Cardiac septum (tissue), 1 donor: ENCODE results near the gene ABHD14A. TPM values are rescaled to one million over a fixed set of nuclear protein-coding genes. Genes with fewer than 3 reads are reported as not detected.

Experiments
- DNase-seq: peaks from one replicate; pipeline ENCODE4 v3.0.0-alpha.2; 2020; ENCODE audit warnings: low spot score
- intact Hi-C: fragments of 100-400 bp; cut with DNase I; formaldehyde crosslinking; loops from one replicate; pipeline ENCODE4 v1.14.0; 2022
- total RNA-seq: library from RNA; stranded (reverse); fragmentation: NEBNext Ultra II Directional; extraction: Animal tissue kit (Norgen Biotek cat#: 25700); gene quantifications from one replicate; pipeline ENCODE4 v1.2.1, GENCODE V29; 2021
- donor health status: DM: no; HTN: no; CAD: no.

ABHD14A gene
- total RNA-seq, 1 donor from 2014 or later, result 12.5 TPM

DNA sequence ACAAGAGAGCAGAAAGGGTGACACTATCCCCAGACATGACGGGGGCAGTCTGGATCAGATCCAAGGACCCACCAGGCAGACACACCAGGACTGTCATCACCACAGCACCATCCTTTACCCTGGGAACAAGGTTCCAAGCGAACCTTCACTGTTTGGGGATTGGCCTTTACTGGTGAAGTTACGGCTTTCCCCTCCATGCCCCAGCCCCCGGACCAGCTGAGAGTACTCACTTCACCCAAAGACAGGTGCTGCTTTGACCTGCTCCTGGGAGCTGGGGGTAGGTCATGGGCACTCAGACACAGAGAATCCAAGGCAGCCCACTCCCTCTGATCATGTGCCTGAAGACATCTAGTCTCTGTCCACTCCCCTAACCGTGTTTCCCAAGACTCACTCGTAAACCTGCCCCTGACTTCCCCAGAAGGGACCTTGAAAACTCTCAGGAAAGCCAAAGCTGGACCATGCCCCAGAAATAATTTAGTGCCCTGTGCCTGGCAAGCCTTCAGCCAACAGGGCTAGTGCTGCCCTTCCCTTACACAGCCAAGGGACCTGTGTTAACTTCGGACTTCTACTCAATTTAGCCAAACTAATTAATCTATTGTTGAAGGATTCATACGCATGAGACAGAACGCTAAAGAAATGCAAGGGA is 36.0 kb upstream of the ABHD14A start:
- DNase-seq, result peak; percentile 47
- intact Hi-C loops, result no loop called here

DNA sequence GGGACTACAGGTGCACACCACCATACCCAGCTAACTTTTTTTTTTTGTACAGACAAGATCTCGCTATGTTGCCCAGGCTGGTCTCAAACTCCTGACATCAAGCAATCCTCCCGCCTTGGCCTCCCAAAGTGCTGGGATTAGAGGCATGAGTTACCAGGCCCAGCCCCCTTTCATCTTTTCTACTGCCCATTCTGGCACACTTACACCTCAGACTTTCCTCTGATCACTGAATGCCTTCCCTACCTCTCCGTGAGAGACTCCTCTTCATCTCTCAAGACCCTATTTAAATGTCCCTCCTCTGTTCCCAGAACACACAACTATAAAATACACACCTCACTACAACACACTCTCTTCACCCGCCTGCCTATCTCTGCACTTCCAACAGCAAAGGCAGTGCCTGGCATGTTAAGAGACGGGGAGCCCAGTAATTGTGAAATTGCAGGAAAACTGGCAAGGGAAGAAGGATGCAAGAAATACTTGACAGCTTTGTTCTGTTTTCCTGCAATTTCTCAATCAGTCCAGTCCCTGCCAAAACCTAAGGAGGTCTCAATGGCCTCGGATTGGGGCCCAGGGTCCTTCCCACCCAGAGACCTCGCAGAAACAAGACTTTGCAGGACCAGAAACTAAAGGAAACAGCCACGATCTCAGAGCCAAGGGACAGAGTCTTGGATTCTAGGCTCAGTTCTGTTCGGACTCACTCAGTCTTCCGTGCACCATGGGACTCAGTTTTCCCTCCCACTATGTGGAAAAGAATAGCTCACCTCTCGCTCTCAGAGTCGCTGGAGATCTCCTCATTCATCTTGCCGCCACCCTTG is 34.0 kb upstream of the ABHD14A start:
- DNase-seq, result no peak
- intact Hi-C loops, result loop anchor here (5.0 kb wide), 2 partner anchors 111 to 201 kb away; no protein-coding TSS in a partner anchor

DNA sequence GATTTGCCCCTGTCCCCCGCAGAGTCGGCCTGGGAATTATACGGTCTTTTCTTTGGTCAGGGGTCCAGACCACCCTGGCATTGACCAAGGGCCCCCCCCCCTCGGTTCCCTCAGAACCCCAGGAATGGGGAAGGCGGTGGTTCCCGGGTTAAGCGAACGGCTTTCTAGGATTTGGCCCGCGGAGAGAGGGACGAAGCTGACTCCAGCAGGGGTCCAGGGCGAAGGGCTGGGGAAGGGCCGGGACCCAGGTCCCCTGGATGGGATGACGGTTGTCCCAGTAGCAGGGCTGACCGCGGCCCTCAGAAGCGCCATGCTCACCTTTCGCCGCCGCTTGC is 33.4 kb upstream of the ABHD14A start:
- intact Hi-C loops, result loop anchor here (5.0 kb wide), 2 partner anchors 111 to 201 kb away; no protein-coding TSS in a partner anchor
- no peak for DNase-seq

DNA sequence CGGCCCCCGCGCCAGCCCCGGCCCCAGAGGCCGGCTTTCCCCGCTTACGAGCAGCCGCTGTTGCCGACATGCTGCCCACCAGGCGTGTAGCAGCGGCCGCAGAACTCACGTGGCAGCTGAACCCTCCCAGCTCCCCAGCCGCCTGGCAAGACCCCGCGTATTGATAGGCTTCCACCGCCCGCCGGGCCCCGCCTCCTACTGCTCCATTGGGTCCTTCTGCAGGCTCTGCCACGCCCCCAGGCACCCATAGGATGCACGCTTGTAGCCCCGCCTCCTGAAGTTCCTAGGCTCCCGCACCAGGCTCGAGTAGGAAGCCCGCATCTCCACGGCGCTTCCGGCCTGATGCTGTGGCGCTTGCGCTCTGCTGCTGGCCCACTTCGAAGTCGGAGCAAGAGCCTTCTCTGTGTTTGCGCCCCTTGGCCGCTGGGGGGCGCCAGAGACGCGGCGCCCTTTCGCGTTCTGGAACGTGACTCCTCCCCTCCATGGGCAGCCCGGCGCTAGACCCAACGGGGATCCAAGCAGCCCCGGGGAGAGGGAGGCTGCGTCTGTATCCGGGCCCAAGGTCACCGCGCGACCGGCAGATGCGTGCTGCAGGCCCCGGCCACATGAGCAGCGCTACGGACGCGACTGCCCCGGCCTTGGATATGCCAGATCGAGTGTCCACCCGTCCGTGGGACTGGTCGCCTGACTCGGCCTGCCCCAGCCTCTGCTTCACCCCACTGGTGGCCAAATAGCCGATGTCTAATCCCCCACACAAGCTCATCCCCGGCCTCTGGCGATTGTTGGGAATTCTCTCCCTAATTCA is 32.9 kb upstream of the ABHD14A start, which contains the start of the genes PARP3 and RRP9:
Gene PARP3 (plus strand): TSS at position 566 of the 805 bp plus-strand sequence. CDS start 993 bp downstream, outside the sequence.
Gene RRP9 (minus strand): TSS at position 107 of the 805 bp plus-strand sequence. CDS start 37 bp downstream, at position 70.
- intact Hi-C loops, result loop anchor here (1.0 to 5.0 kb wide), 4 partner anchors 32 to 200 kb away; partner anchors contain the start of genes ABHD14B and RPL29
- DNase-seq, result peak; percentile 99

DNA sequence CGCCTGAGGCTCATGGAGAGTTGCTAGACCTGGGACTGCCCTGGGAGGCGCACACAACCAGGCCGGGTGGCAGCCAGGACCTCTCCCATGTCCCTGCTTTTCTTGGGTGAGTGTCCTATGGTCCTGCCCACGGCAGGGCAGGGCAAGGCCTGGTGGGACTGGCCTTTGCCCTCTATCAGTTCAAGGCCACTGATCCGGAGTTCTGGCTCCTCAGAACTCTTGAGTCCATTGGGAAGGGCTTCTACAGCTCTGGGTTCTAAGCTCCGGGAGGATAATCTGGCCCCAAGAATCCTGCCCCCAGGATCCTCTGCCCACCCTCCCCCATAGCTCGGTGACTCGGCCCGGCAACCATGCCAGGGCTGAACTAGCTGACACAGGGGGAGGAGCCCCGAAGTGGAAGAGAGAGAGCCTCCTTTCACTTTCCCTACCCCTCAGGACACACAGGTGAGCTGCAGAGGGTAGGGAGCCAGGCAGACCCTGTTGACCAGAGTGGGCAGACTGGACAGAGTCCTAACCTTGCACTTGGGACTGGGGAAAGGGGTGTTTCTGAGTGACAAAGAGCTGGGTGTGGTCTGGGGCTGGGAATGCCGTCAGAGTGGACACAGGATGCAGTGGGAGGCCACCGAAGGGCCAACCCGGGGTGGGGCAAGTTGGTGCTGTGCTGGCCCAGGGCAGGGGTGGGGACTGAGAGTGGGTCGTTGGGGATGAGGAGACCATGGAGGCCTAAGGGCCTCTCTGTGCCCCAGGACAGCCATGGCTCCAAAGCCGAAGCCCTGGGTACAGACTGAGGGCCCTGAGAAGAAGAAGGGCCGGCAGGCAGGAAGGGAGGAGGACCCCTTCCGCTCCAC is 32.0 kb upstream of the ABHD14A start:
- intact Hi-C loops, result loop anchor here (1.0 to 5.0 kb wide), 4 partner anchors 31 to 199 kb away; partner anchors contain the start of genes ABHD14B and RPL29

DNA sequence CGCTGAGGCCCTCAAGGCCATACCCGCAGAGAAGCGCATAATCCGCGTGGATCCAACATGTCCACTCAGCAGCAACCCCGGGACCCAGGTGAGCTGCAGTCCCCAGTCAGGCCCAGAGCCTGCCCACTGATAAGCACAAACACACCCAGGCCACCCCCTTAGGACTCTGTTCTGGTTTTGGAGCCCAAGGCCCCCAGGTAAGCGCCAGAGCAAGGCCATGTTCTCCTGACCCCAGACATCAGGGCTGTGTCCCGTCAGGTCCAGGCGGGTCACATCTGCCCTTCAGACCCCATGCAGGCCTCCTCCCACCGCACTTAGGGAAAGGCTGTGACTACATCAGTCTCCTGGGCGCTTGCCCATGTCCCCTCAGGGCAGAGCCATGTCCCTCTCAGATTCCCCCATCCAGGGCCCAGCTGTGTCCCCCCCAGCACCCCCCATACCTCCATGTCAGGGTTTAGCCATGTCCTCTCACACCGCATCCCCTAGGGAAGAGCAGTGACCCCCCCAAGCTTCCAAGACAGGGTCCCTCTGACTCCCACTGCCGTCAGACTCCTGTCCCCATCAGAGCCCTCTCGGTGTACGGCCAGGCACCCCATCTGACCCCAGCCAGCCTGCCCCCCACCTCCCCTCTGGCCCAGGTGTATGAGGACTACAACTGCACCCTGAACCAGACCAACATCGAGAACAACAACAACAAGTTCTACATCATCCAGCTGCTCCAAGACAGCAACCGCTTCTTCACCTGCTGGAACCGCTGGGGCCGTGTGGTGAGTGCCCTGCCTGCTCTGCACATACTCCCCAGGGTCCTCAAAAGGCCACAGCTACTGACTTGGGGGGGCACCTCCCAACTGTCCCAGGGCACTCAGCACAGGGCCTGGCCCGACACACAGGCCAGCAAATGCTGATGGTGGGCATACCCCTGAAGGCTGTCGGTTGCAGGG is 31.1 kb upstream of the ABHD14A start:
- DNase-seq, result peak; percentile 51
- intact Hi-C loops, result loop anchor here (5.0 kb wide), 2 partner anchors 109 to 199 kb away; no protein-coding TSS in a partner anchor

More for the DNA sequence above, 32.0 kb upstream of the ABHD14A start:
- peak; percentile 76 for DNase-seq

DNA sequence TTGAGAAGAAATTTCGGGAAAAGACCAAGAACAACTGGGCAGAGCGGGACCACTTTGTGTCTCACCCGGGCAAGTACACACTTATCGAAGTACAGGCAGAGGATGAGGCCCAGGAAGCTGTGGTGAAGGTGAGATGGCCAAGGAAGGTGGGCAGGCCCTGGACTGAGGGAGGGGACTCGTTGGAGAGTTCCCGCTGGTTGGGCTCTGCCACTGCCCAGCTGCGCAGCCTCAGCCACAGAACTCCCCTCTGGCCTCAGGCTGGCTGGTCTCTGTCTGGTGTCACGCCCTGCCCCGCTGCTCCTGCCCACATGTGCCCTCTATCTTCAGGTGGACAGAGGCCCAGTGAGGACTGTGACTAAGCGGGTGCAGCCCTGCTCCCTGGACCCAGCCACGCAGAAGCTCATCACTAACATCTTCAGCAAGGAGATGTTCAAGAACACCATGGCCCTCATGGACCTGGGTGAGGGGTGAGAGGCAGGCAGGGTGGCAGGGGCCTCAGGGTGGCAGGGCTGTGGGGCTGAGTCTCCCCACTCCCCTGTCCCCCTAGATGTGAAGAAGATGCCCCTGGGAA is 30.3 kb upstream of the ABHD14A start:
- DNase-seq, result peak; percentile 71
- intact Hi-C loops, result loop anchor here (5.0 kb wide), 2 partner anchors 108 to 198 kb away; no protein-coding TSS in a partner anchor

DNA sequence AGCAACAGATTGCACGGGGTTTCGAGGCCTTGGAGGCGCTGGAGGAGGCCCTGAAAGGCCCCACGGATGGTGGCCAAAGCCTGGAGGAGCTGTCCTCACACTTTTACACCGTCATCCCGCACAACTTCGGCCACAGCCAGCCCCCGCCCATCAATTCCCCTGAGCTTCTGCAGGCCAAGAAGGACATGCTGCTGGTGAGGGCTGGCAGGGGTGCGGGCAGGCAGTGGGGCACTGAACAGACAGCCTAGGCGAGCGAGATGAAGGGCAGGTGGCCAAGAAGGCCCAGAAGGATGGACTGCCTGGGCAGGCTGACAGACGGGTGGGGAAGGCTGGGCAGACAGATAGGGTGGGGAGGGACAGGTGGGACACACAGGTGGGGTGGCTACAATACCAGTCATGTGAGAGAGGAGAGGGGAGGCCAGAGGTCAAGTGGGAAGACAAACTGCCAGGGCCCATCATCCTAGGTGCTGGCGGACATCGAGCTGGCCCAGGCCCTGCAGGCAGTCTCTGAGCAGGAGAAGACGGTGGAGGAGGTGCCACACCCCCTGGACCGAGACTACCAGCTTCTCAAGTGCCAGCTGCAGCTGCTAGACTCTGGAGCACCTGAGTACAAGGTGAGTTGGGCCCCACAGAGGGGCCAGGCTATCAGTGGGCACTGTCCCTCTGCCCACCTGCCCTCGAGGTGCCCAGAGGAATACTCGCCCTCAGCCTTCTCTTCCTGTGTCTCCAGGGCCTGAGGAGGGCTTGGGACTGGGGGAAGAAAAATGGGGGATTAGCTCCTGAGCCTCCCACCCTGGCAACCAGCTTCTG is 29.6 kb upstream of the ABHD14A start:
- DNase-seq, result peak; percentile 74
- intact Hi-C loops, result no loop called here

DNA sequence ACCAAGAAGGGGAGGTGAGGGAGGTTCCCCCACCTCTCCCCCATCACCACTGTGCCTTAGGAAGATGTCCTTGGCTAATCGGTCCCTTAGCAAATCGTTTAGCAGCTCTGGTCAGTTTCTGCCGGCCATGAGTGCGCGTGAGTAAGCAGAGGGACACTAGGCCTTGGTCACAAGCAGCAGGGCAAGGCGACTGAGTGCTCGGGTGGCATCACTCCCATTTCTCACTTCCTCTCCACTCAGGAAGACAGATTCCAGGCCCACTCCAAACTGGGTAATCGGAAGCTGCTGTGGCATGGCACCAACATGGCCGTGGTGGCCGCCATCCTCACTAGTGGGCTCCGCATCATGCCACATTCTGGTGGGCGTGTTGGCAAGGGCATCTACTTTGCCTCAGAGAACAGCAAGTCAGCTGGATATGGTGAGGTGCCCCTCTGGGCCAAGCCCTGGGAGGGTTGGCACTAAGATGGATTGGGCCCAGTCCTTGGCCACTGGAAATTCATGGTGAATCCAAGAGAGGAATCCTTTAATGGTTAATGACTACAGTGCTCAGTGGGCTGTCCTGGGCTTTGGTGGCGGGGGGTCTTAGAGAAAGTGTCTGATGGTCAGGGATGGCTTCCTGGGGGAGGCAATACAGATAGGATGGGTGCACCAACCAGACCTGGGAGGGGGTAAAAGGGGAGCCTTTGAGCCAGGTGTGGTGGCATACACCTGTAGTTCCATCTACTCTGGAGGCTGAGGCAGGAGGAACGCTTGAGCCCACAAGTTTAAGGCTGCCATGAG is 28.7 kb upstream of the ABHD14A start:
- peak; percentile 69 for DNase-seq
- intact Hi-C loops, result no loop called here

DNA sequence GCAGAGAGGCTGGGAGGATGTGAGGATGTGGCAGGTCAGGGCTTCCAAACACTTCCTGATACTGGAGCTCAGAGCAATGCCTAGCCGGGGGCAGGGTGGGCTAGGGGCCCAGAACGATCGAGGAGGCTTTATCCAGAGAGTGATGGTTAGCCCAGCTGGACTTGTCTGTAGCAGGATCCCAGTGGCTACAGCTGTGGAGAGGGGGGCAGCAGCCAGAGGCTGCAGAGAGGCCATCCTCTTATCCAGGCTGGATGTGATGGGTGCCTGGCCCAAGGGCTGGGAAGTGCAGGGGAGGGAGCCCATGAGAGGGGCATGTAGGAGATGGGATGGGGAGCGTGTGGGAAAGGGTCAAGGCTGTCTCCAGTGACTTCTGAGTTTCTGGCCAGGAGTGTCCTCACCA is 28.1 kb upstream of the ABHD14A start:
- intact Hi-C loops, result no loop called here

DNA sequence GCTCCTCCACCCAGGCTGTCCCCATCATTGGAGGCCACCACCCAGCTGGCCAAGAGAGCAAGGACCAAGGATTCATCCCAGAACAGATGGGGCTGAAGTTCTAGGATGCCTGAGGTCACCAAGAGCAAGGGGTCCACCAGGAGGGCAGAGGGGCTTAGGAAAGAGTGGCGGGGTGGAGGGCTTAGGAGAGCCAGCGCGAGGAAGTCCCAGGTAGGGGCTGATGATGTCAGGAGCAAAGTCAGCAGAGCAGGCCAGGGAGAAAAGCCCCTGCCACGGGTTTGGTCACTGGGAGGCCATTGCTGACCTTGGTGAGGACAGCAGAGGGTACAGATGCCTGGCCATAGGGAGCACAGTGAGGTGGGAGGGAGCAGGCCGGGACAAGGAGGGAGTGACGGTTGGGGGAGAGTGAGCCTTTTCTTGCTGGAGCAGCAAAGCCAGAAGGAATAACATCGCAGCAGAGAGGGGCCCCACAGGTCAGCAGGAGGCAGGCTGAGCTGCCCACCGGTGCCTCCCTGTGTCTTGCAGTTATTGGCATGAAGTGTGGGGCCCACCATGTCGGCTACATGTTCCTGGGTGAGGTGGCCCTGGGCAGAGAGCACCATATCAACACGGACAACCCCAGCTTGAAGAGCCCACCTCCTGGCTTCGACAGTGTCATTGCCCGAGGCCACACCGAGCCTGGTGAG is 27.5 kb upstream of the ABHD14A start:
- intact Hi-C loops, result no loop called here
- peak; percentile 33 for DNase-seq

More for the DNA sequence above, 28.1 kb upstream of the ABHD14A start:
- peak; percentile 54 for DNase-seq

DNA sequence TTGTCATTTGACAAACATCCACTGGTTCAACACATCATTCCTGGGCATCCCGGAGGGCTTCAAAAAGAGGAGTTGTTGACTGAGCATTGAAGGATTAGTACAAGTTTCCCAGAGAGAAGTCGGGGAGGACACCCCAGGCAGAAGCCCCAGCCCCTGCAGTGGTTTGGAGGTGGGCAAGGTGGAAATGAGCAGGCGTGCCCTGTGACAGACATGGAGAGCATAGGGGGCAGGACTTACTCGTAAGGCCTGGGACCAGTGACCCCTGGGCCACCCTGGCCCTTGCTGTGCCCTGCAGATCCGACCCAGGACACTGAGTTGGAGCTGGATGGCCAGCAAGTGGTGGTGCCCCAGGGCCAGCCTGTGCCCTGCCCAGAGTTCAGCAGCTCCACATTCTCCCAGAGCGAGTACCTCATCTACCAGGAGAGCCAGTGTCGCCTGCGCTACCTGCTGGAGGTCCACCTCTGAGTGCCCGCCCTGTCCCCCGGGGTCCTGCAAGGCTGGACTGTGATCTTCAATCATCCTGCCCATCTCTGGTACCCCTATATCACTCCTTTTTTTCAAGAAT is 26.8 kb upstream of the ABHD14A start:
- DNase-seq, result no peak
- intact Hi-C loops, result no loop called here

DNA sequence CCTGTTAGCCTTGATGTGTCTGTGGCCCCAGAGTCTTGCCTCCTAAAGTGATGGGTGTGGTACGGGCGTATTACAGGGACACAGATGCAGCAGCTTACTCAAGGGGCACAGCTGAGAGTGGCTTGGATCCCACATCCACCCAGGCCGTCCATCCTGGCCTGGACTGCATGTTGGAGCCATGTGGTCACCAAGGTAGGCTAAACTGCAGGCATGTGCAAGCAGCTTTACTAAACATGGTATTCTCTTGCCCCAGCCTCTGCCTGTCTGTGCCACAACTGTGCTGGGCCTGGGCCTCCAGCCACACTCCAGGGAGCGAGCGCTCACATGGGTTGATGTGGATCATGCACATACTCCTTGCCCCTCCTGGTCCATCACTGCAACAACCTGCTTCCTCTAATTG is 25.7 kb upstream of the ABHD14A start:
- intact Hi-C loops, result no loop called here
- no peak for DNase-seq

DNA sequence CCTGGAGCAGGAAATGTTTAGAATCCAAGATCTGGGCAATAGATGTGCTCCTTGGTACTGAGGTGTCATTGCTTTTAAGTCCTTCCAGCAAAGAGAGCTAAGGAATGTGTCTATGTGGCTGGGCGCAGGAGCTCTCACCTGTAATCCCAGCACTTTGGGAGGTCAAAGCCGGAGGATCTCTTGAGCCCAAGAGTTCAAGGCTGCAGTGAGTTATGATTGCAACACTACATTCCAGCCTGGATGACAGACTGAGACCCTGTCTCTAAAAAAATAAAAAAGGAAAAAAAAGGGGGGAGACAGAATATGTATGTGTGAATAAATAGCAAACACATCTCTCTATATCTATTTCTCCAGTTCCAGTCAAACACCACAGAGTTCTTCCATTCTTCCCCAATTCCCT is 24.0 kb upstream of the ABHD14A start:
- no peak for DNase-seq
- intact Hi-C loops, result no loop called here

DNA sequence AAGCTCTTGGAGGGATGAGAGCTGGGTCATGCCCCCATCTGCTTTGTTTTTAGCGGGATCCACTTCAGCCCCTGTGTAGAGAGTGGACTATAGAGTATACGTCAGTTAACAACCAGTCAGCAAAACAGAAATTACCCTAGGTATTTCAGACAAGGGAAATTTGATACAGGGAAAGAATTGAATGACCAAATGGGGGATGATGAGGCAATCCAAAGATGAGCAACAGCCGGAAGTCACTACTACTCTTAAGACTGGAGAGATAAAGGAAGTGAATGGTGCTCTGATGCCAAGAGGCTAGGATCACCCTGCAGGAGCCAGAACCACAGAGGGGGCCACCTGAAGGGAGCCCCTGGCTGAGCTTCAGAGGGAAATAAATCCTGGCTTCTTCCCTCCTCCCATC is 21.4 kb upstream of the ABHD14A start:
- no peak for DNase-seq
- intact Hi-C loops, result no loop called here
